NB4 (cell line): ENCODE results near the gene STX12.

Experiments
- POLR2A ChIP-seq: IDR thresholded peaks from 2 replicates; pipeline ENCODE4 v1.6.1; 2011; ENCODE audit warnings: mild to moderate bottlenecking; ENCODE audit not compliant: insufficient read length; ENCODE audit errors: extremely low read depth
- TF ChIP-seq, protein P1 (sequence below): IDR thresholded peaks from one replicate; pipeline ENCODE4 v1.5.1; 2012; ENCODE audit warnings: low read depth, low read length
- TF ChIP-seq, protein P2 (sequence below): IDR thresholded peaks from 2 replicates; pipeline ENCODE4 v1.6.1; 2011; ENCODE audit warnings: low read depth, low read length

DNA sequence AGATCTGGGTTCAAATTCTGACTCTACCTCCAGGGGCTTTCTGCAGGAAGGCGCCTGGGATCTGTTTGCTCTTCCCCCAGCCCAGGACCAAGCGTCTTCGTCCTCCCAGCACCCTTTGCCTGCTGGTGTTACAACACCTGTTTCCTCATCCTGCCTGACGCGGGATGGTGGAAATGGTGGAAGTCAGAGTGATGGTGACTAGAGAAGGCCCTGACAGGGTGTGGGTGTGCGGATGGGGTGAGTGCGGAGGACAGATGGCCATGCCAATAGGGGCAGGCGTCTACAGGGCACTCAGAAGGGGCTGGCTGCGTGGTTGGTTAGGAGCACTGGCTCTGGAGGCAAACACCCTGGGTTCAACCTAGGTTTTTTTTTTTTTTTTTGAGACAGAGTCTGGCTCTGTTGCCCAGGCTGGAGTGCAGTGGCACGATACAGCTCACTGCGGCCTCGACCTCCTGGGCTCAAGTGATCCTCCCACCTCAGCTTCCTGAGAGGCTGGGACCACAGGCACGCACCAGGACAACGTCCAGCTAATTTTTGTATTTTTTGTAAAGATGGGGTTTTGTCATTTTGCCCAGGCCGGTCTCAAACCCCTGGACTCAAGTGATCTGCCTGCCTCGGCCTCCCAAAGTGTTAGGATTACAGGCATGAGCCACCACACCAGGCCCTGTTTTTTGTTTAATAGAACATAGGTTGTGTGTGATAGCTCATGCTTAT, 100.8 kb downstream of the STX12 start:
- TF ChIP-seq, protein P1, sequence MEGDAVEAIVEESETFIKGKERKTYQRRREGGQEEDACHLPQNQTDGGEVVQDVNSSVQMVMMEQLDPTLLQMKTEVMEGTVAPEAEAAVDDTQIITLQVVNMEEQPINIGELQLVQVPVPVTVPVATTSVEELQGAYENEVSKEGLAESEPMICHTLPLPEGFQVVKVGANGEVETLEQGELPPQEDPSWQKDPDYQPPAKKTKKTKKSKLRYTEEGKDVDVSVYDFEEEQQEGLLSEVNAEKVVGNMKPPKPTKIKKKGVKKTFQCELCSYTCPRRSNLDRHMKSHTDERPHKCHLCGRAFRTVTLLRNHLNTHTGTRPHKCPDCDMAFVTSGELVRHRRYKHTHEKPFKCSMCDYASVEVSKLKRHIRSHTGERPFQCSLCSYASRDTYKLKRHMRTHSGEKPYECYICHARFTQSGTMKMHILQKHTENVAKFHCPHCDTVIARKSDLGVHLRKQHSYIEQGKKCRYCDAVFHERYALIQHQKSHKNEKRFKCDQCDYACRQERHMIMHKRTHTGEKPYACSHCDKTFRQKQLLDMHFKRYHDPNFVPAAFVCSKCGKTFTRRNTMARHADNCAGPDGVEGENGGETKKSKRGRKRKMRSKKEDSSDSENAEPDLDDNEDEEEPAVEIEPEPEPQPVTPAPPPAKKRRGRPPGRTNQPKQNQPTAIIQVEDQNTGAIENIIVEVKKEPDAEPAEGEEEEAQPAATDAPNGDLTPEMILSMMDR = no peak
- no peak for TF ChIP-seq POLR2A
- TF ChIP-seq, protein P2, sequence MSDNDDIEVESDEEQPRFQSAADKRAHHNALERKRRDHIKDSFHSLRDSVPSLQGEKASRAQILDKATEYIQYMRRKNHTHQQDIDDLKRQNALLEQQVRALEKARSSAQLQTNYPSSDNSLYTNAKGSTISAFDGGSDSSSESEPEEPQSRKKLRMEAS = no peak
